Amniotic stem cell (primary cell): ENCODE data around the gene KCNK15.

ENCODE experiments used
- DNase-seq: peaks from one replicate; lab custom pipeline; 2025; lab: John Stamatoyannopoulos, UW

Gene KCNK15

GRCh38 chr20:44790638-44791393 lies 45.2 kb downstream of the KCNK15 start:
- DNase-seq = no peak

GRCh38 chr20:44792796-44793195 lies 47.1 kb downstream of the KCNK15 start:
- DNase-seq = no peak

- DNase-seq = no peak
Measured at GRCh38 chr20:44795836-44796235, 50.2 kb downstream of the KCNK15 start.

GRCh38 chr20:44796311-44796710 lies 50.6 kb downstream of the KCNK15 start:
- no peak for DNase-seq

- DNase-seq = no peak
Measured at GRCh38 chr20:44796758-44797457, 51.2 kb downstream of the KCNK15 start.

- DNase-seq = no peak
Measured at GRCh38 chr20:44799691-44800090, 54.0 kb downstream of the KCNK15 start.

GRCh38 chr20:44800391-44801046 lies 54.9 kb downstream of the KCNK15 start:
- no peak for DNase-seq
